ENCODE data around the gene FGFBP2. TPM values are rescaled to one million over a fixed set of nuclear protein-coding genes. Genes with fewer than 3 reads are reported as not detected.

Gene FGFBP2
- total RNA-seq, result not detected

GRCh38 chr4:15963001-15963451, at the start of gene FGFBP2:
Gene FGFBP2, minus strand, starts transcription at chr4:15963175. Its CDS starts 46 bp downstream, at chr4:15963129.
- DNase-seq (ENCODE audit: low spot score), result peak; percentile 51

- DNase-seq (ENCODE audit: low spot score), result no peak
Observed at GRCh38 chr4:16011173-16011572, 48.2 kb upstream of the FGFBP2 start.

- DNase-seq (ENCODE audit: low spot score), result no peak
Observed at GRCh38 chr4:16009153-16009552, 46.2 kb upstream of the FGFBP2 start.

- no peak for DNase-seq (ENCODE audit: low spot score)
Observed at GRCh38 chr4:16007471-16008095, 44.6 kb upstream of the FGFBP2 start.

GRCh38 chr4:16006771-16007446, 43.9 kb upstream of the FGFBP2 start:
- no peak for DNase-seq (ENCODE audit: low spot score)

GRCh38 chr4:16005676-16006075, 42.7 kb upstream of the FGFBP2 start:
- no peak for DNase-seq (ENCODE audit: low spot score)

- DNase-seq (ENCODE audit: low spot score), result peak; percentile 55
Observed at GRCh38 chr4:16001484-16001858, 38.5 kb upstream of the FGFBP2 start.

GRCh38 chr4:16000708-16001483, 37.9 kb upstream of the FGFBP2 start:
- no peak for DNase-seq (ENCODE audit: low spot score)

- no peak for DNase-seq (ENCODE audit: low spot score)
Observed at GRCh38 chr4:15996773-15997172, 33.8 kb upstream of the FGFBP2 start.

GRCh38 chr4:15995826-15996225, 32.9 kb upstream of the FGFBP2 start:
- DNase-seq (ENCODE audit: low spot score), result no peak

GRCh38 chr4:15992167-15992485, 29.2 kb upstream of the FGFBP2 start:
- DNase-seq (ENCODE audit: low spot score), result no peak

GRCh38 chr4:15990570-15991285, 27.8 kb upstream of the FGFBP2 start:
- no peak for DNase-seq (ENCODE audit: low spot score)

GRCh38 chr4:15989424-15989823, 26.4 kb upstream of the FGFBP2 start:
- no peak for DNase-seq (ENCODE audit: low spot score)

GRCh38 chr4:15988222-15988621, 25.2 kb upstream of the FGFBP2 start:
- DNase-seq (ENCODE audit: low spot score), result no peak

GRCh38 chr4:15986907-15987306, 23.9 kb upstream of the FGFBP2 start:
- no peak for DNase-seq (ENCODE audit: low spot score)

- DNase-seq (ENCODE audit: low spot score), result no peak
Observed at GRCh38 chr4:15983610-15984009, 20.6 kb upstream of the FGFBP2 start.

- no peak for DNase-seq (ENCODE audit: low spot score)
Observed at GRCh38 chr4:15982842-15983524, 20.0 kb upstream of the FGFBP2 start.

- no peak for DNase-seq (ENCODE audit: low spot score)
Observed at GRCh38 chr4:15976456-15977447, 13.8 kb upstream of the FGFBP2 start.

GRCh38 chr4:15971068-15971801, 8.3 kb upstream of the FGFBP2 start:
- no peak for DNase-seq (ENCODE audit: low spot score)
